ENCODE results near the gene TP53RK. TPM values are rescaled to one million over a fixed set of nuclear protein-coding genes. Genes with fewer than 3 reads are reported as not detected.
"Not testable (repeated sequence)": the region's sequence is repeated elsewhere in the genome, so short reads cannot be mapped to it uniquely, and the experiment has no call there.

Gene TP53RK
- total RNA-seq, 1 experiment from 2014 or later = 19.2 TPM

GRCh38 chr20:46678516-46678915, 10.7 kb downstream of the TP53RK start:
- Mint-ChIP-seq H3K27ac (ENCODE audit: unreplicated experiment) (no peak overlapping the region), H3K4me1 (ENCODE audit: low read depth, unreplicated experiment) (peaks cover 9% of the 10 kb centered on the region), H3K9me3 (ENCODE audit: low read depth, unreplicated experiment) (no peaks in the 10 kb centered on the region), H3K36me3 (ENCODE audit: insufficient read depth, unreplicated experiment) (peaks cover 4% of the 10 kb centered on the region), H3K4me3 (ENCODE audit: low read depth, unreplicated experiment) (no peak overlapping the region), H3K27me3 (ENCODE audit: unreplicated experiment) (peaks cover 10% of the 10 kb centered on the region)
- CTCF ChIA-PET = no interaction called here
- no peak for DNase-seq
- intact Hi-C loops (cut with micrococcal nuclease; ENCODE audit: unreplicated experiment) = no loop called here
- no peak for TF ChIP-seq CTCF (IDR thresholded peaks at IDR 0.05; ENCODE audit: unreplicated experiment)
- BruUV-seq (replicated peaks) = no TSS peak

GRCh38 chr20:46677608-46678007, 11.6 kb downstream of the TP53RK start:
- Mint-ChIP-seq H3K36me3 (ENCODE audit: insufficient read depth, unreplicated experiment) (peaks cover 4% of the 10 kb centered on the region), H3K9me3 (ENCODE audit: low read depth, unreplicated experiment) (no peaks in the 10 kb centered on the region), H3K27me3 (ENCODE audit: unreplicated experiment) (peaks cover 17% of the 10 kb centered on the region), H3K27ac (ENCODE audit: unreplicated experiment) (no peak overlapping the region), H3K4me3 (ENCODE audit: low read depth, unreplicated experiment) (no peak overlapping the region), H3K4me1 (ENCODE audit: low read depth, unreplicated experiment) (peaks cover 8% of the 10 kb centered on the region)
- CTCF ChIA-PET = interaction anchor here (0.8 kb wide), 1 partner anchor 463 kb away, joined by 3 read pairs; no protein-coding TSS in a partner anchor
- TF ChIP-seq CTCF (IDR thresholded peaks at IDR 0.05; ENCODE audit: unreplicated experiment) = no peak
- intact Hi-C loops (cut with micrococcal nuclease; ENCODE audit: unreplicated experiment) = no loop called here
- no peak for DNase-seq
- no TSS peak for BruUV-seq (replicated peaks)

GRCh38 chr20:46676649-46677316, 12.5 kb downstream of the TP53RK start:
- BruUV-seq (replicated peaks); H3K4me3 Mint-ChIP-seq (ENCODE audit: low read depth, unreplicated experiment); H3K9me3 Mint-ChIP-seq (ENCODE audit: low read depth, unreplicated experiment); intact Hi-C loops (cut with micrococcal nuclease; ENCODE audit: unreplicated experiment); H3K27ac Mint-ChIP-seq (ENCODE audit: unreplicated experiment); H3K36me3 Mint-ChIP-seq (ENCODE audit: insufficient read depth, unreplicated experiment); H3K4me1 Mint-ChIP-seq (ENCODE audit: low read depth, unreplicated experiment); DNase-seq: not testable (repeated sequence)
- CTCF ChIA-PET = interaction anchor here (0.6 to 0.8 kb wide), 3 partner anchors 63 to 541 kb away, joined by 3 to 7 read pairs (median 5); no protein-coding TSS in a partner anchor
- H3K27me3 Mint-ChIP-seq (ENCODE audit: unreplicated experiment) = peaks cover 17% of the 10 kb centered on the region

GRCh38 chr20:46674253-46675083, 14.8 kb downstream of the TP53RK start:
- DNase-seq = no peak
- Mint-ChIP-seq H3K27me3 (ENCODE audit: unreplicated experiment) (peaks cover 17% of the 10 kb centered on the region), H3K9me3 (ENCODE audit: low read depth, unreplicated experiment) (no peaks in the 10 kb centered on the region), H3K4me1 (ENCODE audit: low read depth, unreplicated experiment) (peaks cover 17% of the 10 kb centered on the region), H3K4me3 (ENCODE audit: low read depth, unreplicated experiment) (no peak overlapping the region), H3K27ac (ENCODE audit: unreplicated experiment) (no peak overlapping the region), H3K36me3 (ENCODE audit: insufficient read depth, unreplicated experiment) (peaks cover 4% of the 10 kb centered on the region)
- BruUV-seq (replicated peaks) = no TSS peak
- intact Hi-C loops (cut with micrococcal nuclease; ENCODE audit: unreplicated experiment) = no loop called here
- CTCF ChIA-PET = interaction anchor here (0.6 to 0.9 kb wide), 4 partner anchors 40 to 687 kb away, joined by 3 to 6 read pairs (median 6); no protein-coding TSS in a partner anchor
- no peak for TF ChIP-seq CTCF (IDR thresholded peaks at IDR 0.05; ENCODE audit: unreplicated experiment)

Measured in Calu3 (cell line).